PFSK-1 (cell line): ENCODE results near the gene MDFIC.

ENCODE experiments used
- POLR2AphosphoS5 ChIP-seq: IDR thresholded peaks from 2 replicates; pipeline ENCODE4 v1.6.1; 2012; ENCODE audit warnings: low read depth, mild to moderate bottlenecking, control low read depth, low read length, moderate library complexity
- SIN3A ChIP-seq: IDR thresholded peaks from 2 replicates; pipeline ENCODE4 v1.6.1; 2012; ENCODE audit warnings: mild to moderate bottlenecking, low read length, moderate library complexity, borderline replicate concordance; ENCODE audit not compliant: insufficient read depth
- TAF1 ChIP-seq: IDR thresholded peaks from 2 replicates; pipeline ENCODE4 v1.6.1; 2012; ENCODE audit warnings: low read length, control low read depth, borderline replicate concordance; ENCODE audit not compliant: insufficient read depth

DNA sequence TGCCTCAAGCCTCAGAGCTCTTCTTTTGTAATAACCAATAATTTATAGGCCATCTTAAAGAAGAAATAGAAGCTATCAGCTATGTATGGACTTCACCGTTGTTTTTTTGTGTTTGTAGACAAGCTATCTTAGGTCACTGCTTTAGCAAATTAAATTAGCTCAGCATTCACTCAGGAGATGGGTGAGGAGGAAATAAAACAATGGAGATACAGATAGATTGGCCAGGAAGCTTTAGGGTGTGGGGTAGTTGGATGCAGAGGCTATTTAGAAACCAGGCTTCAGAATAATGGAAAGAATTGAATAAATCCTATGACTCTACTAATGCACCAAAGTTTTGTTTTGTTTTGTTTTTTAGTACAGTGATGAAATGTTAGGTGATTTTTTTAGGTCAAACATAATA lies 66.1 kb downstream of the MDFIC start:
- TF ChIP-seq POLR2AphosphoS5, result no peak
- no peak for TF ChIP-seq TAF1
- TF ChIP-seq SIN3A, result no peak
